Measurements from ENCODE around the gene VPS11.

- TF ChIP-seq EZH2 (optimal IDR thresholded peaks at IDR 0.05; ENCODE audit: low read depth, low read length) (no peak), EZH2phosphoT487 (IDR thresholded peaks at IDR 0.05; ENCODE audit: low read length) (no peak)
- TF ChIP-seq, protein P1, sequence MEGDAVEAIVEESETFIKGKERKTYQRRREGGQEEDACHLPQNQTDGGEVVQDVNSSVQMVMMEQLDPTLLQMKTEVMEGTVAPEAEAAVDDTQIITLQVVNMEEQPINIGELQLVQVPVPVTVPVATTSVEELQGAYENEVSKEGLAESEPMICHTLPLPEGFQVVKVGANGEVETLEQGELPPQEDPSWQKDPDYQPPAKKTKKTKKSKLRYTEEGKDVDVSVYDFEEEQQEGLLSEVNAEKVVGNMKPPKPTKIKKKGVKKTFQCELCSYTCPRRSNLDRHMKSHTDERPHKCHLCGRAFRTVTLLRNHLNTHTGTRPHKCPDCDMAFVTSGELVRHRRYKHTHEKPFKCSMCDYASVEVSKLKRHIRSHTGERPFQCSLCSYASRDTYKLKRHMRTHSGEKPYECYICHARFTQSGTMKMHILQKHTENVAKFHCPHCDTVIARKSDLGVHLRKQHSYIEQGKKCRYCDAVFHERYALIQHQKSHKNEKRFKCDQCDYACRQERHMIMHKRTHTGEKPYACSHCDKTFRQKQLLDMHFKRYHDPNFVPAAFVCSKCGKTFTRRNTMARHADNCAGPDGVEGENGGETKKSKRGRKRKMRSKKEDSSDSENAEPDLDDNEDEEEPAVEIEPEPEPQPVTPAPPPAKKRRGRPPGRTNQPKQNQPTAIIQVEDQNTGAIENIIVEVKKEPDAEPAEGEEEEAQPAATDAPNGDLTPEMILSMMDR (IDR thresholded peaks at IDR 0.05; ENCODE audit: low read length), result no peak
Measured at GRCh38 chr11:119100994-119101758, 33.6 kb downstream of the VPS11 start.

All from MM.1S (cell line).